H1 (cell line): ENCODE measurements around the gene LNPEP. TPM values are rescaled to one million over a fixed set of nuclear protein-coding genes. Genes with fewer than 3 reads are reported as not detected.

Experiments used
- CTCF ChIA-PET: fragments of 300-600 bp; sonication (Branson Sonifier 250); formaldehyde crosslinking; loops from one replicate; lab custom pipeline; 2021; ENCODE audit not compliant: partially characterized antibody; lab: Charles Lee
- POLR2A ChIA-PET: fragments of 300-600 bp; sonication (Branson Sonifier 250); formaldehyde crosslinking; loops from one replicate; lab custom pipeline; 2021; ENCODE audit warnings: inconsistent platforms; ENCODE audit not compliant: partially characterized antibody; lab: Charles Lee
- DNase-seq, 2 experiments: peaks; one replicate each; pipeline versions ENCODE4 v3.0.0 to v3.0.0-alpha.2; 2010 to 2022; ENCODE audit warnings: low spot score in 2 of 2, low read depth in 1 of 2, mixed read lengths in 1 of 2
- FAIRE-seq: peaks from 2 replicates; lab custom pipeline; 2011; peaks lifted over from hg19 to GRCh38; lab: Jason Lieb, UNC
- H2AFZ ChIP-seq: 2 replicates; pipeline ENCODE4 v1.8.1; 2012; ENCODE audit warnings: low read length, inconsistent platforms
- H2AK5ac ChIP-seq: 2 replicates; pipeline ENCODE4 v1.6.1; 2013; ENCODE audit warnings: low read depth, low read length
- H2BK120ac ChIP-seq: replicated peaks from 2 replicates; pipeline ENCODE3; 2013; ENCODE audit warnings: low read depth, low read length, inconsistent platforms
- H2BK12ac ChIP-seq: 2 replicates; pipeline ENCODE4 v1.6.1; 2013; ENCODE audit warnings: low read depth, low read length
- H2BK15ac ChIP-seq: 2 replicates; pipeline ENCODE4 v1.6.1; 2013; ENCODE audit warnings: low read length
- H2BK20ac ChIP-seq: 2 replicates; pipeline ENCODE4 v1.6.1; 2013; ENCODE audit warnings: low read length
- H2BK5ac ChIP-seq: 2 replicates; pipeline ENCODE4 v1.6.1; 2013; ENCODE audit warnings: low read depth, low read length
- H3K14ac ChIP-seq: 2 replicates; pipeline ENCODE4 v1.6.1; 2013; ENCODE audit warnings: inconsistent platforms; ENCODE audit not compliant: insufficient read length
- H3K18ac ChIP-seq: 2 replicates; pipeline ENCODE4 v1.6.1; 2013; ENCODE audit warnings: low read length; ENCODE audit errors: extremely low read depth
- H3K23ac ChIP-seq: 2 replicates; pipeline ENCODE4 v1.6.1; 2013; ENCODE audit warnings: inconsistent platforms; ENCODE audit not compliant: insufficient read length
- H3K23me2 ChIP-seq: 2 replicates; pipeline ENCODE4 v1.6.1; 2013; ENCODE audit warnings: low read depth, low read length
- H3K27ac ChIP-seq: 2 replicates; pipeline ENCODE4 v1.6.1; 2011; ENCODE audit warnings: low read depth, low read length, inconsistent platforms
- H3K27me3 ChIP-seq, 4 experiments: replicated peaks in 1 of 4; 1 replicate in 1 of 4; 2 replicates in 3 of 4; pipeline versions ENCODE4 v1.6.1 to v1.8.1; 2011 to 2013; ENCODE audit warnings: low read length in 3 of 4, mild to moderate bottlenecking in 3 of 4, inconsistent platforms in 2 of 4, mixed read lengths in 2 of 4, moderate library complexity in 1 of 4; ENCODE audit not compliant: control insufficient read depth in 3 of 4, insufficient read depth in 3 of 4; ENCODE audit errors: extremely low read depth in 1 of 4
- H3K36me3 ChIP-seq, 4 experiments: 2 replicates each; pipeline versions ENCODE4 v1.6.1 to v1.8.1; 2011 to 2013; ENCODE audit warnings: mild to moderate bottlenecking in 4 of 4, low read length in 3 of 4, moderate library complexity in 2 of 4, control low read depth in 1 of 4, inconsistent platforms in 1 of 4; ENCODE audit not compliant: insufficient read depth in 4 of 4, control insufficient read depth in 2 of 4
- H3K4ac ChIP-seq: replicated peaks from 2 replicates; pipeline ENCODE3; 2013; ENCODE audit warnings: low read length, low read depth, mixed read lengths, inconsistent platforms; ENCODE audit not compliant: insufficient read length
- H3K4me1 ChIP-seq, 4 experiments: replicated peaks in 1 of 4; 1 replicate in 1 of 4; 2 replicates in 3 of 4; pipeline versions ENCODE4 v1.6.1 to v1.8.1; 2011 to 2013; ENCODE audit warnings: low read length in 3 of 4, inconsistent platforms in 2 of 4, mixed read lengths in 1 of 4; ENCODE audit not compliant: insufficient read depth in 4 of 4, control insufficient read depth in 3 of 4
- H3K4me2 ChIP-seq, 2 experiments: 2 replicates each; pipeline versions ENCODE4 v1.6.1 to v1.8.1; 2011 to 2013; ENCODE audit warnings: low read depth in 2 of 2, low read length in 2 of 2, control low read depth in 1 of 2, inconsistent platforms in 1 of 2, mild to moderate bottlenecking in 1 of 2; ENCODE audit not compliant: insufficient read depth in 1 of 2
- H3K4me3 ChIP-seq, 4 experiments: fragments of 200-600, 300-600 bp in 1 of 4; sonication (generic), shearing (Covaris generic), sonication (Bioruptor Twin) in 1 of 4; 2 replicates each; pipeline versions ENCODE4 v1.5.1 to v1.8.1; 2011 to 2016; ENCODE audit warnings: low read length in 4 of 4, low read depth in 3 of 4, control low read depth in 2 of 4, inconsistent platforms in 2 of 4, mild to moderate bottlenecking in 2 of 4, mixed read lengths in 1 of 4, moderate library complexity in 1 of 4; ENCODE audit not compliant: insufficient read depth in 2 of 4; ENCODE audit errors: extremely low read depth in 1 of 4
- H3K56ac ChIP-seq: replicated peaks from 2 replicates; pipeline ENCODE3; 2013; ENCODE audit warnings: low read depth, mild to moderate bottlenecking, mixed read lengths, low read length, inconsistent platforms; ENCODE audit not compliant: insufficient read length
- H3K79me1 ChIP-seq: 2 replicates; pipeline ENCODE4 v1.6.1; 2013; ENCODE audit warnings: low read depth, low read length, control low read depth
- H3K79me2 ChIP-seq, 2 experiments: 2 replicates each; pipeline versions ENCODE4 v1.6.1 to v1.8.1; 2012 to 2013; ENCODE audit warnings: low read length in 2 of 2, mild to moderate bottlenecking in 2 of 2, inconsistent platforms in 1 of 2; ENCODE audit not compliant: insufficient read depth in 2 of 2, control insufficient read depth in 1 of 2
- H3K9ac ChIP-seq, 4 experiments: replicated peaks in 1 of 4; 1 replicate in 1 of 4; 2 replicates in 3 of 4; pipeline versions ENCODE4 v1.6.1 to v1.8.1; 2011 to 2013; ENCODE audit warnings: low read depth in 3 of 4, low read length in 3 of 4, control low read depth in 2 of 4, mild to moderate bottlenecking in 2 of 4, moderate library complexity in 2 of 4, inconsistent platforms in 1 of 4; ENCODE audit errors: extremely low read depth in 1 of 4
- H3K9me3 ChIP-seq, 2 experiments: 2 replicates each; pipeline versions ENCODE4 v1.6.1 to v1.8.1; 2012 to 2013; ENCODE audit warnings: mild to moderate bottlenecking in 2 of 2, moderate library complexity in 2 of 2, control low read depth in 1 of 2, inconsistent platforms in 1 of 2, low read depth in 1 of 2, low read length in 1 of 2, mixed read lengths in 1 of 2; ENCODE audit not compliant: insufficient read depth in 2 of 2
- H4K20me1 ChIP-seq, 2 experiments: replicated peaks in 1 of 2; 2 replicates each; pipeline versions ENCODE3 to v1.8.1; 2011 to 2013; ENCODE audit warnings: inconsistent platforms in 2 of 2, low read length in 2 of 2, mild to moderate bottlenecking in 1 of 2; ENCODE audit not compliant: insufficient read depth in 2 of 2, control insufficient read depth in 1 of 2
- H4K5ac ChIP-seq: 2 replicates; pipeline ENCODE4 v1.6.1; 2013; ENCODE audit warnings: low read length, low read depth, mixed read lengths, inconsistent platforms; ENCODE audit not compliant: insufficient read length
- H4K8ac ChIP-seq: 2 replicates; pipeline ENCODE4 v1.8.0; 2013; ENCODE audit warnings: mild to moderate bottlenecking, moderate library complexity, low read length, inconsistent platforms; ENCODE audit not compliant: insufficient read depth; ENCODE audit errors: extremely low read depth
- H4K91ac ChIP-seq: replicated peaks from 2 replicates; pipeline ENCODE3; 2013; ENCODE audit warnings: low read length, mixed read lengths, inconsistent platforms; ENCODE audit not compliant: insufficient read length
- CEBPB ChIP-seq: IDR thresholded peaks from 2 replicates; pipeline ENCODE4 v1.6.1; 2012; ENCODE audit warnings: low read depth, low read length
- EP300 ChIP-seq, 2 experiments: IDR thresholded peaks; 1 replicate in 1 of 2; 2 replicates in 1 of 2; pipeline ENCODE4 v1.6.1; 2011 to 2012; ENCODE audit warnings: low read depth in 2 of 2, low read length in 2 of 2, mild to moderate bottlenecking in 2 of 2, borderline replicate concordance in 1 of 2, inconsistent platforms in 1 of 2, moderate library complexity in 1 of 2
- WGBS, 2 experiments: shearing (Covaris generic) in 1 of 2; methylation state at CpG; one replicate each; pipeline versions ENCODE4 v1.1.6 to v1.1.7; 2013 to 2015; ENCODE audit warnings: low lambda C conversion rate in 2 of 2, mixed read lengths in 2 of 2, inconsistent platforms in 1 of 2, low coverage in 1 of 2, missing lambda C conversion rate in 1 of 2; ENCODE audit not compliant: insufficient replicate concordance in 2 of 2, insufficient coverage in 1 of 2, insufficient read length in 1 of 2; ENCODE audit errors: extremely low coverage in 1 of 2, missing lambda C conversion rate in 1 of 2; 5-methylcytosine and 5-hydroxymethylcytosine counted together
- polyA plus RNA-seq, 7 experiments: library from polyadenylated mRNA; depleted of rRNA in 3 of 7; stranded (reverse) in 5 of 7; unstranded in 2 of 7; fragments of >200 nt in 5 of 7; fragments of 200-250 nt in 2 of 7; gene quantifications; 1 replicate in 5 of 7; 2 replicates in 1 of 7; 4 replicates in 1 of 7; pipeline versions ENCODE4 v1.2.1 to v1.2.3, GENCODE V29; 2011 to 2013; ENCODE audit warnings: missing spikeins in 2 of 7, mixed read lengths in 2 of 7
- total RNA-seq: library from RNA; stranded (reverse); fragmentation: NEBNext Ultra II Directional; extraction: Animal tissue kit (Norgen Biotek cat#: 25700); gene quantifications from 2 replicates; pipeline ENCODE4 v1.2.1, GENCODE V29; 2021

Gene LNPEP
- total and polyA plus RNA-seq, 2 of the 8 experiments (the other 6 are each of a cell fraction or from before 2014, with no cell fraction given), result 1.8 to 4.5 TPM

- ChIA-PET CTCF (no interaction called here), POLR2A (no interaction called here)
- no peak overlapping the region for H4K91ac ChIP-seq
- no peak overlapping the region for H3K4me3 ChIP-seq
- H2BK12ac ChIP-seq, result no peak overlapping the region
- H3K23ac ChIP-seq, result no peak overlapping the region
- H3K79me1 ChIP-seq, result no peaks in the 10 kb centered on the region
- H2BK120ac ChIP-seq, result no peak overlapping the region
- H3K9me3 ChIP-seq, result no peaks in the 10 kb centered on the region
- H3K18ac ChIP-seq, result no peak overlapping the region
- H3K56ac ChIP-seq, result no peak overlapping the region
- no peak overlapping the region for H3K4ac ChIP-seq
- no peak overlapping the region for H3K9ac ChIP-seq
- H3K27me3 ChIP-seq, result no peaks in the 10 kb centered on the region
- no peaks in the 10 kb centered on the region for H3K23me2 ChIP-seq
- no peak overlapping the region for H2BK5ac ChIP-seq
- WGBS, 2 experiments, result 79% methylated on average over 4 of the region's 4 CpGs; no CpG with 5 or more reads in 1 of the 2 experiments
- H4K20me1 ChIP-seq, result no peaks in the 10 kb centered on the region
- H3K14ac ChIP-seq, result no peak overlapping the region
- H4K8ac ChIP-seq, result no peak overlapping the region
- no peak overlapping the region for H2AFZ ChIP-seq
- H3K4me2 ChIP-seq, result no peak overlapping the region
- no peak overlapping the region for H2AK5ac ChIP-seq
- no peaks in the 10 kb centered on the region for H3K79me2 ChIP-seq
- no peak overlapping the region for H4K5ac ChIP-seq
- TF ChIP-seq EP300 (IDR thresholded peaks at IDR 0.05; ENCODE audit: borderline replicate concordance in 1 of 2, low read depth in 2 of 2, low read length in 2 of 2) (no peak), CEBPB (peak; percentile 41; the same call in 1 of the 2 replicates)
- H3K36me3 ChIP-seq, result no peaks in the 10 kb centered on the region
- H2BK20ac ChIP-seq, result no peak overlapping the region
- no peaks in the 10 kb centered on the region for H3K4me1 ChIP-seq
- no peak for FAIRE-seq
- H2BK15ac ChIP-seq, result no peak overlapping the region
- DNase-seq, result no peak
- no peak overlapping the region for H3K27ac ChIP-seq
Observed at GRCh38 chr5:97077246-97077645, 141.4 kb downstream of the LNPEP start.
